Ectodermal cell (in vitro differentiated cells): ENCODE data around the gene IGF1R.

ENCODE experiments used
- H3K27ac ChIP-seq: 2 replicates; pipeline ENCODE4 v1.7.0; 2013; ENCODE audit warnings: mild to moderate bottlenecking, low read depth, low read length; ENCODE audit not compliant: insufficient read depth, poor library complexity, severe bottlenecking
- H3K27me3 ChIP-seq: 2 replicates; pipeline ENCODE4 v1.7.0; 2013; ENCODE audit warnings: mild to moderate bottlenecking, low read length; ENCODE audit not compliant: insufficient read depth, control insufficient read depth, poor library complexity, severe bottlenecking
- H3K36me3 ChIP-seq: one replicate; pipeline ENCODE4 v1.7.0; 2013; ENCODE audit warnings: low read length; ENCODE audit not compliant: control insufficient read depth, insufficient read depth
- H3K4me1 ChIP-seq: one replicate; pipeline ENCODE4 v1.7.0; 2013; ENCODE audit warnings: low read length; ENCODE audit not compliant: control insufficient read depth, insufficient read depth
- H3K4me3 ChIP-seq: 2 replicates; pipeline ENCODE4 v1.7.0; 2013; ENCODE audit warnings: low read depth, low read length, control low read depth; ENCODE audit not compliant: insufficient read depth
- H3K9me3 ChIP-seq: 2 replicates; pipeline ENCODE4 v1.7.0; 2013; ENCODE audit warnings: mild to moderate bottlenecking, low read length, moderate library complexity; ENCODE audit not compliant: control insufficient read depth
- WGBS, 2 experiments: methylation state at CpG; one replicate each; pipeline ENCODE4 v1.1.7; 2013; ENCODE audit warnings: missing lambda C conversion rate in 2 of 2; 5-methylcytosine and 5-hydroxymethylcytosine counted together

IGF1R gene

GRCh38 chr15:98724048-98724447 is 75.7 kb downstream of the IGF1R start:
- Histone ChIP-seq H3K4me3 (no peak overlapping the region), H3K9me3 (no peaks in the 10 kb centered on the region), H3K36me3 (no peaks in the 10 kb centered on the region), H3K27ac (no peak overlapping the region), H3K4me1 (peaks cover 24% of the 10 kb centered on the region), H3K27me3 (no peaks in the 10 kb centered on the region)
- WGBS, 2 experiments = 95% methylated on average over 1 of the region's 1 CpG

- 83 to 86% methylated on average over 9 of the region's 9 CpGs for whole genome bisulfite sequencing, 2 experiments
- Histone ChIP-seq H3K27me3 (no peaks in the 10 kb centered on the region), H3K27ac (no peak overlapping the region), H3K36me3 (no peaks in the 10 kb centered on the region), H3K9me3 (no peaks in the 10 kb centered on the region), H3K4me1 (peaks cover 20% of the 10 kb centered on the region), H3K4me3 (no peak overlapping the region)
Observed at GRCh38 chr15:98724494-98724893, 76.2 kb downstream of the IGF1R start.

GRCh38 chr15:98725874-98726273 is 77.5 kb downstream of the IGF1R start:
- Histone ChIP-seq H3K4me3 (no peak overlapping the region), H3K27me3 (no peaks in the 10 kb centered on the region), H3K9me3 (no peaks in the 10 kb centered on the region), H3K36me3 (no peaks in the 10 kb centered on the region), H3K27ac (no peak overlapping the region), H3K4me1 (peaks cover 18% of the 10 kb centered on the region)
- WGBS, 2 experiments = 82 to 88% methylated on average over 5 of the region's 5 CpGs

- Histone ChIP-seq H3K4me1 (peaks cover 18% of the 10 kb centered on the region), H3K36me3 (no peaks in the 10 kb centered on the region), H3K9me3 (no peaks in the 10 kb centered on the region), H3K4me3 (no peak overlapping the region), H3K27ac (peak overlapping the region; percentile 60), H3K27me3 (no peaks in the 10 kb centered on the region)
- WGBS, 2 experiments = 30 to 39% methylated on average over 18 to 20 of the region's 20 CpGs
Observed at GRCh38 chr15:98727115-98728040, 79.0 kb downstream of the IGF1R start.

GRCh38 chr15:98728082-98728810 is 79.9 kb downstream of the IGF1R start:
- Histone ChIP-seq H3K9me3 (no peaks in the 10 kb centered on the region), H3K36me3 (no peaks in the 10 kb centered on the region), H3K27ac (peak overlapping the region; percentile 60), H3K4me1 (peaks cover 18% of the 10 kb centered on the region), H3K4me3 (no peak overlapping the region), H3K27me3 (no peaks in the 10 kb centered on the region)
- WGBS, 2 experiments = 86 to 89% methylated on average over 13 of the region's 13 CpGs

GRCh38 chr15:98728811-98729160 is 80.4 kb downstream of the IGF1R start:
- H3K4me1 ChIP-seq = peaks cover 18% of the 10 kb centered on the region

GRCh38 chr15:98729446-98730042 is 81.2 kb downstream of the IGF1R start:
- Histone ChIP-seq H3K4me3 (no peak overlapping the region), H3K9me3 (no peaks in the 10 kb centered on the region), H3K4me1 (peaks cover 18% of the 10 kb centered on the region), H3K27me3 (no peaks in the 10 kb centered on the region), H3K36me3 (no peaks in the 10 kb centered on the region), H3K27ac (peak overlapping the region; percentile 1)
- WGBS, 2 experiments = 75 to 85% methylated on average over 3 of the region's 3 CpGs

More at GRCh38 chr15:98728811-98729160, 80.4 kb downstream of the IGF1R start:
- H3K27me3 ChIP-seq = no peaks in the 10 kb centered on the region
- H3K27ac ChIP-seq = no peak overlapping the region
- H3K36me3 ChIP-seq = no peaks in the 10 kb centered on the region
- 70 to 72% methylated on average over 2 of the region's 2 CpGs for WGBS, 2 experiments
- no peak overlapping the region for H3K4me3 ChIP-seq
- H3K9me3 ChIP-seq = no peaks in the 10 kb centered on the region

- H3K27me3 ChIP-seq = no peaks in the 10 kb centered on the region
- H3K36me3 ChIP-seq = no peaks in the 10 kb centered on the region
- 91 to 94% methylated on average over 11 to 13 of the region's 13 CpGs for WGBS, 2 experiments
- H3K27ac ChIP-seq = peak overlapping the region; percentile 8
- H3K4me1 ChIP-seq = peaks cover 18% of the 10 kb centered on the region
- no peaks in the 10 kb centered on the region for H3K9me3 ChIP-seq
- H3K4me3 ChIP-seq = no peak overlapping the region
Observed at GRCh38 chr15:98730860-98731711, 82.7 kb downstream of the IGF1R start.

- Histone ChIP-seq H3K4me3 (no peak overlapping the region), H3K4me1 (peaks cover 18% of the 10 kb centered on the region), H3K27ac (no peak overlapping the region), H3K27me3 (no peaks in the 10 kb centered on the region), H3K9me3 (no peaks in the 10 kb centered on the region), H3K36me3 (no peaks in the 10 kb centered on the region)
- WGBS, 2 experiments = 90 to 92% methylated on average over 9 of the region's 9 CpGs
Observed at GRCh38 chr15:98731712-98732450, 83.5 kb downstream of the IGF1R start.
